Measurements from ENCODE around the gene RBM34. TPM values are rescaled to one million over a fixed set of nuclear protein-coding genes. Genes with fewer than 3 reads are reported as not detected.
A peak's percentile ranks its signal among the peaks of the same experiment; 100 is the strongest.

Gene RBM34
- total and polyA plus RNA-seq, 4 experiments from 2014 or later: 55.2 to 120 (median 99.7) TPM

GRCh38 chr1:235199441-235199840 lies 38.4 kb upstream of the RBM34 start:
- Mint-ChIP-seq H3K27ac (peak overlapping the region in 3 of 7 donors; percentile 9 to 70 (median 43)), H3K4me1 (peaks cover 0 to 11% (median 6%) of the 10 kb centered on the region in 4 donors), H3K36me3 (peaks cover 9 to 44% of the 10 kb centered on the region in 2 donors), H3K9me3 (no peaks in the 10 kb centered on the region), H3K27me3 (no peaks in the 10 kb centered on the region), H3K4me3 (no peak overlapping the region)
- Histone ChIP-seq H3K4me3 (ENCODE audit: low read length in 2 of 2) (no peak overlapping the region), H3K36me3 (ENCODE audit: insufficient read depth, low read length) (peaks cover 16% of the 10 kb centered on the region), H3K27ac (ENCODE audit: low read depth, low read length) (no peak overlapping the region), H3K9me3 (ENCODE audit: control insufficient read depth in 1 of 2, low read length in 2 of 2) (no peaks in the 10 kb centered on the region), H3K4me1 (ENCODE audit: insufficient read depth, low read length) (no peaks in the 10 kb centered on the region), H3K27me3 (ENCODE audit: insufficient read depth, low read length) (no peaks in the 10 kb centered on the region)
- DNase-seq: no peak
- ChIA-PET CTCF (ENCODE audit: partially characterized antibody) (interaction anchor here (1.3 to 4.2 kb wide), 2 partner anchors 14 to 217 kb away, joined by 3 to 20 read pairs; no protein-coding TSS in a partner anchor), POLR2A (ENCODE audit: partially characterized antibody) (no interaction called here)
- intact Hi-C loops (cut with micrococcal nuclease): no loop called here

DNA sequence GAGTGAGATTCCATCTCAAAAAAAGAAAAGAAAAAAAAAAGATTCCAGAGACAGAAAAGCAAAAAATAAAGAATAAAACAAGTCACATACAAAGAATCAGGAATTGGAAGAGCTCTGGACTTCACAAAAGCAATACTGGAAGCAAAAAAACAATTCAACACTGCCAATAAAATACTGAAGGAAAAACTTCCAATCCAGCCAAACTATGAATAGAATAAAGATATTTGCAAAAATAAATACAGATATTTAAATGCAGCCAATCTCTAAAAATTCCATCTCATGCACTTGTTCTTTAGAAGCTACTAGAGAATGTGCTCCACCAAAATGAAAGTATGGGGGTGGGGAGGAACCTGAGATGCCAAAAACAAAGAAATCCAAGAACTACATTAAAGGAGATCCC lies 29.4 kb upstream of the RBM34 start:
- H3K4me3 ChIP-seq (ENCODE audit: low read length in 2 of 2): no peak overlapping the region
- Mint-ChIP-seq H3K4me1 (peaks cover 7 to 11% (median 9%) of the 10 kb centered on the region in 4 donors), H3K27ac (peak overlapping the region in 2 of 7 donors; percentile 73 to 77), H3K9me3 (no peaks in the 10 kb centered on the region), H3K27me3 (no peaks in the 10 kb centered on the region), H3K36me3 (peaks cover 34 to 60% of the 10 kb centered on the region in 2 donors), H3K4me3 (no peak overlapping the region)
- H3K36me3 ChIP-seq (ENCODE audit: insufficient read depth, low read length): peaks cover 40% of the 10 kb centered on the region
- no peak for DNase-seq
- CTCF ChIA-PET (ENCODE audit: partially characterized antibody): interaction anchor here (1.0 to 2.4 kb wide), 3 partner anchors 106 to 691 kb away, joined by 3 to 7 read pairs (median 3); no protein-coding TSS in a partner anchor
- POLR2A ChIA-PET (ENCODE audit: partially characterized antibody): interaction anchor here (1.5 kb wide), 1 partner anchor 30 kb away, joined by 6 read pairs; the partner anchor contains the start of gene RBM34
- H3K27ac ChIP-seq (ENCODE audit: low read depth, low read length): no peak overlapping the region
- H3K4me1 ChIP-seq (ENCODE audit: insufficient read depth, low read length): no peaks in the 10 kb centered on the region
- H3K9me3 ChIP-seq (ENCODE audit: control insufficient read depth in 1 of 2, low read length in 2 of 2): no peaks in the 10 kb centered on the region
- intact Hi-C loops (cut with micrococcal nuclease): no loop called here
- no peaks in the 10 kb centered on the region for H3K27me3 ChIP-seq (ENCODE audit: insufficient read depth, low read length)

GRCh38 chr1:235187316-235187715 lies 26.3 kb upstream of the RBM34 start:
- no peaks in the 10 kb centered on the region for H3K27me3 ChIP-seq (ENCODE audit: insufficient read depth, low read length)
- no peak for DNase-seq
- peak overlapping the region in 3 of 7 donors; percentile 7 to 41 (median 19) for H3K27ac Mint-ChIP-seq
- CTCF ChIA-PET (ENCODE audit: partially characterized antibody): no interaction called here
- POLR2A ChIA-PET (ENCODE audit: partially characterized antibody): no interaction called here
- no peaks in the 10 kb centered on the region for H3K9me3 Mint-ChIP-seq
- no peaks in the 10 kb centered on the region for H3K4me1 ChIP-seq (ENCODE audit: insufficient read depth, low read length)
- H3K36me3 ChIP-seq (ENCODE audit: insufficient read depth, low read length): peaks cover 23% of the 10 kb centered on the region
- no peaks in the 10 kb centered on the region for H3K27me3 Mint-ChIP-seq
- H3K4me3 Mint-ChIP-seq: no peak overlapping the region
- no peak overlapping the region for H3K4me3 ChIP-seq (ENCODE audit: low read length in 2 of 2)
- peaks cover 31 to 51% of the 10 kb centered on the region in 2 donors for H3K36me3 Mint-ChIP-seq
- no peak overlapping the region for H3K27ac ChIP-seq (ENCODE audit: low read depth, low read length)
- intact Hi-C loops (cut with micrococcal nuclease): no loop called here
- H3K4me1 Mint-ChIP-seq: peaks cover 11 to 16% (median 14%) of the 10 kb centered on the region in 4 donors
- H3K9me3 ChIP-seq (ENCODE audit: control insufficient read depth in 1 of 2, low read length in 2 of 2): no peaks in the 10 kb centered on the region

DNA sequence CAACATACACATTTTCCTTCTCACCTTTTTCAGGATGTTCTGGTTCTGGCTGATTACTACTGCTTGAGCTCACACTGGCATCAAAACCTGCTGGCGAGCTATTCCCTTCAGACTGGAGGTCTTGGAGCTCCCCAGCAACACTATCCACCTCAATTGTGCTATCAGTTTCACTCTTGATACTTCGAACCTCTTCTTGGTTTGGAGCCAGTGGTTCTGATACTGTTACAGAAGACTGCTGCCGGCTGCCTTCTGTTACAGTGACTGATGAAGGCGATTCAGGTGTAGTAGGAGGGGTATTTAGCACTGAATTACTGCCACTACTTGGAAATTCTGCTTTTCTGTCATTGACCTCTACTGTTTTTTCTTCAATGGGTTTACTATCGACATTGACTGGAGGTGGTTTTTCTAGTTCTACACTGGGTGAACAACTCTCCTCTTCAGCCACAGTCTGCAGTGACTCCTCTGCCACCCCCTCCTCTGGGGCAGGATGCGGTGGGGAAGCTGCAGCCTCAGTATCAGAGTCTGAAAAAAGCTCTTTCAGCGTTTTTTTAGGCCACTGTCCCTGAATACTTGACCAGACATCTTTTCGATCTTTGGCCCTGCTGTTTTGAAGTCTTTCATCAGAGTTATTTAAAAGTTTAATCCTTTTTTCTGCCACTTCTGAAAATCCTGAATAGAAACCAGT lies 20.7 kb upstream of the RBM34 start:
- ChIA-PET POLR2A (ENCODE audit: partially characterized antibody) (interaction anchor here (0.6 kb wide), 1 partner anchor 637 kb away, joined by 3 read pairs; no protein-coding TSS in a partner anchor), CTCF (ENCODE audit: partially characterized antibody) (interaction anchor here (0.8 to 1.9 kb wide), 3 partner anchors 76 to 235 kb away, joined by 4 to 6 read pairs (median 5); no protein-coding TSS in a partner anchor)
- Mint-ChIP-seq H3K4me3 (peak overlapping the region in 2 of 8 donors; percentile 10 to 18), H3K27me3 (no peaks in the 10 kb centered on the region), H3K27ac (peak overlapping the region in 6 of 7 donors; percentile 1 to 90 (median 68)), H3K36me3 (peaks cover 31 to 61% of the 10 kb centered on the region in 2 donors), H3K4me1 (peaks cover 12 to 19% (median 18%) of the 10 kb centered on the region in 4 donors), H3K9me3 (no peaks in the 10 kb centered on the region)
- Histone ChIP-seq H3K4me3 (ENCODE audit: low read length in 2 of 2) (no peak overlapping the region), H3K4me1 (ENCODE audit: insufficient read depth, low read length) (no peaks in the 10 kb centered on the region), H3K36me3 (ENCODE audit: insufficient read depth, low read length) (peaks cover 26% of the 10 kb centered on the region), H3K9me3 (ENCODE audit: control insufficient read depth in 1 of 2, low read length in 2 of 2) (no peaks in the 10 kb centered on the region), H3K27me3 (ENCODE audit: insufficient read depth, low read length) (no peaks in the 10 kb centered on the region), H3K27ac (ENCODE audit: low read depth, low read length) (no peak overlapping the region)
- no peak for DNase-seq
- intact Hi-C loops (cut with micrococcal nuclease): no loop called here

DNA sequence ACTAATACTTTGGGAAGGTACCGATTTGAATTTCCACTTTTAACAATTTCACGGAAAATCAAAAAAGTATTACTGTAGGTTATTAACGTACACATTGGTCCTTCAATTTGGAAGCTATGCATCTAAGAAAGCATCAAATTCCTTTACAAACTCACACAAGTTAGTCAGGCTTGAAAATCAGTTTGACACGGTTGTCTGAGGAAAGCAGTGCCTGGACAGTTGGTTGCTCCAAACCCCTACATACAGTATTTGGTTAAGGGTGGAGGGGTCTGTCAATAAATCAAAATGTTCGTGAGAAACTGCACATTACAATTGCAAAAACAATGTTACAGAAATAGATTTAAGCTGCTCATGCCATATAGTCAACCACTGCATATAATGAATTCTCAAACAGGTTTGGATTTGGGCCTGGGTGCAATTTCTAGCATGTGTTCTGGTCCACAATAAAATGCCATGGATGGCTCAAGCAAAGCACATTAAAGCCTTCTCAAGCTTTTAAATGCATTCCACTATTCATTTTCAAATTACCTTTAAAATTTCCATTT lies 19.9 kb upstream of the RBM34 start:
- no peak for DNase-seq
- Histone ChIP-seq H3K4me3 (ENCODE audit: low read length in 2 of 2) (no peak overlapping the region), H3K9me3 (ENCODE audit: control insufficient read depth in 1 of 2, low read length in 2 of 2) (no peaks in the 10 kb centered on the region), H3K4me1 (ENCODE audit: insufficient read depth, low read length) (no peaks in the 10 kb centered on the region), H3K27me3 (ENCODE audit: insufficient read depth, low read length) (no peaks in the 10 kb centered on the region), H3K36me3 (ENCODE audit: insufficient read depth, low read length) (peaks cover 31% of the 10 kb centered on the region), H3K27ac (ENCODE audit: low read depth, low read length) (no peak overlapping the region)
- Mint-ChIP-seq H3K36me3 (peaks cover 35 to 64% of the 10 kb centered on the region in 2 donors), H3K4me3 (no peak overlapping the region), H3K9me3 (no peaks in the 10 kb centered on the region), H3K27me3 (no peaks in the 10 kb centered on the region), H3K27ac (peak overlapping the region in 3 of 7 donors; percentile 1 to 90 (median 66)), H3K4me1 (peaks cover 12 to 19% (median 18%) of the 10 kb centered on the region in 4 donors)
- POLR2A ChIA-PET (ENCODE audit: partially characterized antibody): interaction anchor here (0.6 kb wide), 1 partner anchor 636 kb away, joined by 3 read pairs; no protein-coding TSS in a partner anchor
- CTCF ChIA-PET (ENCODE audit: partially characterized antibody): interaction anchor here (0.8 to 1.9 kb wide), 2 partner anchors 75 to 236 kb away, joined by 5 to 6 read pairs; no protein-coding TSS in a partner anchor
- intact Hi-C loops (cut with micrococcal nuclease): no loop called here

GRCh38 chr1:235176486-235176885 lies 15.4 kb upstream of the RBM34 start:
- Mint-ChIP-seq H3K4me3 (no peak overlapping the region), H3K27me3 (no peaks in the 10 kb centered on the region), H3K9me3 (no peaks in the 10 kb centered on the region), H3K27ac (no peak overlapping the region), H3K4me1 (peaks cover 4 to 7% (median 5%) of the 10 kb centered on the region in 4 donors), H3K36me3 (peaks cover 39 to 71% of the 10 kb centered on the region in 2 donors)
- no peak overlapping the region for H3K27ac ChIP-seq (ENCODE audit: low read depth, low read length)
- H3K36me3 ChIP-seq (ENCODE audit: insufficient read depth, low read length): peaks cover 41% of the 10 kb centered on the region
- CTCF ChIA-PET (ENCODE audit: partially characterized antibody): no interaction called here
- H3K9me3 ChIP-seq (ENCODE audit: control insufficient read depth in 1 of 2, low read length in 2 of 2): no peaks in the 10 kb centered on the region
- no peak overlapping the region for H3K4me3 ChIP-seq (ENCODE audit: low read length in 2 of 2)
- no peak for DNase-seq
- POLR2A ChIA-PET (ENCODE audit: partially characterized antibody): no interaction called here
- no peaks in the 10 kb centered on the region for H3K27me3 ChIP-seq (ENCODE audit: insufficient read depth, low read length)
- intact Hi-C loops (cut with micrococcal nuclease): no loop called here
- no peaks in the 10 kb centered on the region for H3K4me1 ChIP-seq (ENCODE audit: insufficient read depth, low read length)

DNA sequence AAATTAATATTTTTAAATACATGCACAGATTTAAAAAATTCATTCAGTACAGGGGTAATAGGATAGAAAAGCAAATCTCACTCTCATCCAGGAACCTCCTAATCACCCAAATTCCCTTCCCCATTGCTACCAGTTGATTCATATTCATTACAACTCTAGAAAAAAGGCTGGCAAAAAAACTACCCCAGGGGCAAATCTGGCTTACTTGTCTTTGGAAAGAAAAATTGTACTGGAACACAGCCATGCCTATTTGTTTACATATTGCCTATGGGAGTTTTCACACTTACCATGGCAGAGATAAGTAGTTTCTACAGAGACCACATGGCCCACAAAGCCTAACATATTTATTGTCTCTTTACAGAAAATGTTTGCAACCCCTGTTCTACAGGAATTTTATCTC lies 8.9 kb upstream of the RBM34 start:
- ChIA-PET POLR2A (ENCODE audit: partially characterized antibody) (no interaction called here), CTCF (ENCODE audit: partially characterized antibody) (no interaction called here)
- Histone ChIP-seq H3K36me3 (ENCODE audit: insufficient read depth, low read length) (peaks cover 31% of the 10 kb centered on the region), H3K4me1 (ENCODE audit: insufficient read depth, low read length) (no peaks in the 10 kb centered on the region), H3K27me3 (ENCODE audit: insufficient read depth, low read length) (no peaks in the 10 kb centered on the region), H3K9me3 (ENCODE audit: control insufficient read depth in 1 of 2, low read length in 2 of 2) (no peaks in the 10 kb centered on the region), H3K27ac (ENCODE audit: low read depth, low read length) (no peak overlapping the region), H3K4me3 (ENCODE audit: low read length in 2 of 2) (no peak overlapping the region)
- Mint-ChIP-seq H3K27ac (peak overlapping the region in 2 of 7 donors; percentile 23 to 24), H3K36me3 (peaks cover 25 to 47% of the 10 kb centered on the region in 2 donors), H3K9me3 (peaks cover 0 to 2% (median 0%) of the 10 kb centered on the region in 8 donors), H3K4me3 (no peak overlapping the region), H3K27me3 (no peaks in the 10 kb centered on the region), H3K4me1 (no peaks in the 10 kb centered on the region)
- intact Hi-C loops (cut with micrococcal nuclease): no loop called here
- no peak for DNase-seq

Measured in CD4-positive, alpha-beta memory T cell (primary cell).